GM12801 (cell line): ENCODE results near the gene CTCFL.

Experiments used
- TF ChIP-seq, protein P1 (sequence below): IDR thresholded peaks from one replicate; pipeline ENCODE4 v1.5.1; 2011; ENCODE audit warnings: control low read depth; ENCODE audit not compliant: insufficient read length; ENCODE audit errors: extremely low read depth

Gene CTCFL

DNA sequence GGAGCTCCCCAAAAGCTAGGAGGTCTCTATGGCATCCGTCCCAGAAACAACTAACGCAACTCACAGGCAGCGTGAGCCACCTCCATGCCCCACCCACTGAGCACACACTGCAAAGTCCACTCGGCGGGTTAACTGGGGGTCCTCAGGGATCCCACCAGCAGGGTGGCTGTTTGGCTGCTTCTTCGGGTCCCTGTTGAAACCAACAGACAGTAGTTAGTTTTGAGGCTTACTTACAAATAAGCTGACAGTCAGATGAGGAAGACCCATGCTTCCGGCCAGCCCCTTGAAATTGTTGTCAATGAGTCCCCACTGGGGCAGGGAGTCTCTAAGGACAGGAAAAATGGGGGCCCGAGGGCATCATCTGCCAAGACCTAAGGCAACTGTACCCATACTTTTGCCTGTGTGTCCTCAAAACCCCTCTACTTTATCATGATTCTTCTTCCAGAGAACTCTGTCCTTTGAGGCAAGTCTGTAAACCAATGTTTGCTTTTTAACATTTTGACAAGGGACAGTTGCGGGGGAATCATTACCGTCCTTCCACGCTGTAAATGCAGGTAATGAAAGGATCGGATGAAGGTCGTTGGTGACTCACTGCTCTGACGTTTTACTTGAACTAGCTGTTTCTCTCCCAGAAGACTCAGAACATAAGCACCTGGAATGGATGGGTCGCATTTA is 33.8 kb upstream of the CTCFL start:
- TF ChIP-seq, protein P1, sequence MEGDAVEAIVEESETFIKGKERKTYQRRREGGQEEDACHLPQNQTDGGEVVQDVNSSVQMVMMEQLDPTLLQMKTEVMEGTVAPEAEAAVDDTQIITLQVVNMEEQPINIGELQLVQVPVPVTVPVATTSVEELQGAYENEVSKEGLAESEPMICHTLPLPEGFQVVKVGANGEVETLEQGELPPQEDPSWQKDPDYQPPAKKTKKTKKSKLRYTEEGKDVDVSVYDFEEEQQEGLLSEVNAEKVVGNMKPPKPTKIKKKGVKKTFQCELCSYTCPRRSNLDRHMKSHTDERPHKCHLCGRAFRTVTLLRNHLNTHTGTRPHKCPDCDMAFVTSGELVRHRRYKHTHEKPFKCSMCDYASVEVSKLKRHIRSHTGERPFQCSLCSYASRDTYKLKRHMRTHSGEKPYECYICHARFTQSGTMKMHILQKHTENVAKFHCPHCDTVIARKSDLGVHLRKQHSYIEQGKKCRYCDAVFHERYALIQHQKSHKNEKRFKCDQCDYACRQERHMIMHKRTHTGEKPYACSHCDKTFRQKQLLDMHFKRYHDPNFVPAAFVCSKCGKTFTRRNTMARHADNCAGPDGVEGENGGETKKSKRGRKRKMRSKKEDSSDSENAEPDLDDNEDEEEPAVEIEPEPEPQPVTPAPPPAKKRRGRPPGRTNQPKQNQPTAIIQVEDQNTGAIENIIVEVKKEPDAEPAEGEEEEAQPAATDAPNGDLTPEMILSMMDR: no peak

DNA sequence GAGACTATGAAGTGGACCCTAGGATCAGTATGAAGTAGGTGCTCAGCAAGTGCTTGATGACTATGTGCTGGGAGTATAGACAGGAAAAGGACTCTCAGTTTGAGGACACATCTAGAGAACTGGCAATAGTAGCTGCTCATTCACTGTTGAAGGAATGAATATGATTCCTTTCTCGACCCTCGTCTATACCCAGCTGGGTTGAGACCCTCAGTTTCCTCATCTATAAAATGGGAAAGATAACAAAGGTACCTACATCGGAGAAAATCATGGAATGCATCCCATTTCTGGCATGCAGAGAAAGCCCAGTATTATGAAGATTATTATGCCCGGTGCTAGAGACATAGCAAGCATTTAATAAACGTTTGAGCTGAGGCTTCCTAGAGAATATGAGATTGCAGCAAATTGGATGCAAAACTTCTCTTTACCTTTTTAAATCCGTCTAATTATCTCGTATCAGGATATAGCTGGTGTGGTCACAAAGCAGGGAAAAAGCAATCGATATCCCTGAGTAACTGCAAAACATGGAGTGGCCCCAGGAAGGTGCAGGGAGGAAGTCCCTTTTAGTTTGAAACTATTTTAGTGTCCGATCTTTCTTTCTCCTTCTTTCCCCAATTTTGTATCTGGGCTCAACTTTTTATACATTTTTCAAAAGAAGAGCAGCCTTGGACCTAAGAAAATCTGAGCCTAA is 33.1 kb upstream of the CTCFL start:
- TF ChIP-seq, protein P1: no peak

DNA sequence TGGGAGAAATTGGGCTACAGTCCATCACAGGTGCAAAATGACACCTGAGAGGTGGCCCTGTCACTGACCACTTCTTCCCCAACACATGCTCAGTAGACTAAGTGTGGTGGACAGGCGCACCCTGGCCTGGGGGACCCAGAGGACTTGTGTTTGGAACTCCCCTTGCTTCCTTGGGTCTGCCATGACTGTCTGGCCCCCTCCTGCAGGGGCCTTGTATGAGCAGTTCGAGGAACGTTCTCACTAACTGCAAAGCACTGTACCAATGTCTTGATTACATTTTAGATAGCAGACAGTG is 32.0 kb upstream of the CTCFL start:
- TF ChIP-seq, protein P1: no peak

DNA sequence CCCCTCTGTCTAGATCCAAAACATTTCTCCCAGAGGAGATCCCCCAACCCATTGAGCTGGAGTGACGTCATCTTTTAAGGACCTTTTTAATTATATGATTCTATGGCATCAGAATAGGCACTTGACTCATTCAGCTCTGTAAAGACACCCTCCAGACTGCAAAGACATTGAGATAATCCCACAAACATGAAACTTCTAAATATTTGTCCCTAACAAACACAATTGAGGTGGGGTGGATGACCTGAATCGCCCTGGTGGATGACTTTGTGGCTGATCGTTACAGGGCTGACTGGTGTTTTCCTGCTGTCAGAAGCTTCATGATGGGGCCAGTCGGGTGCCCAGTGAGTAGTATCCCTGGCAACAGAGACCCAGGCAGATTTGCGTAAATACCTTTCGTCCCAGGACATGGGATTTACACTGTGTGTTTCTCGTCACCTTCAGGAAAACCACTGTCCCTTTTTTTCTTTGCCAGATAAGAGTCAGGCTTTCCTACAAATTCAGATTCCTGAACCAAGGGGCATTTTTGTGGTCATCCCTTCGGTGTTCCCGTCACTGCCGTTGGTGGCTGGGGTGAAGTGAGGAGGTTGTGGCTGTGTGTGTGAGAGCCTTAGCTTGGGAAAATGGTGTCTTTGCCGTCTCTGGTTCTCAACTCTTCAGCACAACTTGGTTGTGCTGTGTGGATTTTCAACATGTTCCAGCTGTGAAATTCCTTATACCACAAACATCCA is 30.7 kb upstream of the CTCFL start:
- TF ChIP-seq, protein P1: no peak

DNA sequence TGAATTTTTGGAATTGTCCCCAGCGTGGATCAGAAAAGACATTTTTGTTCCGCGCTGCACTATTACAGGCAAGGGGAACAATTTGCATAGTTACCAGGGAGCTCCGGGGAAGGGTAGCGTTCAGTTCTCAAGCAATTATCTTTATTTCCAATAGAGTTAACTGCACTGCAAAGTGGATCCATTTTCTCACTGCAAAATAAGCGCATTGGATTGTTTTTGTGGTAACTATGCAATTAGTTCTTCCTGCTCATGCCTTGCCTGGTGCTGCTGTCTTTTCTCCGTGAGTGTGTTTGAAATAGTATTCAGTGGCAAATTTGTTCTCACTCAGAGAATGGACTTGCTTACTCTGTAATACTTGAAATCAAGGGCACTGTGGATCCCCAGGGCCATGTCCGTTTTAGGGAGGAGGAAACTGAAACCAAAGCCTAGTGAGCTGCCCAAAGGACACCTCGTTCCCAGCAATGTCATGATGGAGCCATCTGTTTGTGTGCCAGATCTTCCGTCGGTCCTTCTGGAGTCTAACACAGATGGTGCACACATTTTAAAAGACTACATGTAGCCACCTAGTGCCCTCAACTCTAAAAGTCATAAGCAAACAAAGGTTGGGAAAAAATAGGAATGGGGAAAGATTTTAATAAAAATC is 28.6 kb upstream of the CTCFL start:
- TF ChIP-seq, protein P1: no peak

DNA sequence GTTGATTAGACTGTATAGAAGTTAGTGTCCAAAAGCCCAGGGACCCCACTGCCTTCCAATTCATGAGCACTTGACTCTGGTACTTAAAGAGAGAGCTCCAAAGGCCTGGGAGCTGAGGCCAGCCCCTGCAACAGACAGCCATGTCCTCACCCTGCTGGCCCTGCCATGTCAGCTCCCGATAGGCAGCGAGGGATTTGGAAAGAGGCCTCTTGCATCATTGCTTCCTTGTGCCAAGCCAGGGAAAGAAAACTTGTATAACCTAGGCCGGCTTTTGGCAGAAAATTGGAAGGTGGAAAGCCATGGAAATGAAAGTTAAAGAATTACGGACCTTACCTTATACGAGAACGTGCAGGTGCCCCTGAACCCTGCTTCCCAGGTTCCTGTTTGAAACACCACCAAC is 27.5 kb upstream of the CTCFL start:
- TF ChIP-seq, protein P1: no peak

DNA sequence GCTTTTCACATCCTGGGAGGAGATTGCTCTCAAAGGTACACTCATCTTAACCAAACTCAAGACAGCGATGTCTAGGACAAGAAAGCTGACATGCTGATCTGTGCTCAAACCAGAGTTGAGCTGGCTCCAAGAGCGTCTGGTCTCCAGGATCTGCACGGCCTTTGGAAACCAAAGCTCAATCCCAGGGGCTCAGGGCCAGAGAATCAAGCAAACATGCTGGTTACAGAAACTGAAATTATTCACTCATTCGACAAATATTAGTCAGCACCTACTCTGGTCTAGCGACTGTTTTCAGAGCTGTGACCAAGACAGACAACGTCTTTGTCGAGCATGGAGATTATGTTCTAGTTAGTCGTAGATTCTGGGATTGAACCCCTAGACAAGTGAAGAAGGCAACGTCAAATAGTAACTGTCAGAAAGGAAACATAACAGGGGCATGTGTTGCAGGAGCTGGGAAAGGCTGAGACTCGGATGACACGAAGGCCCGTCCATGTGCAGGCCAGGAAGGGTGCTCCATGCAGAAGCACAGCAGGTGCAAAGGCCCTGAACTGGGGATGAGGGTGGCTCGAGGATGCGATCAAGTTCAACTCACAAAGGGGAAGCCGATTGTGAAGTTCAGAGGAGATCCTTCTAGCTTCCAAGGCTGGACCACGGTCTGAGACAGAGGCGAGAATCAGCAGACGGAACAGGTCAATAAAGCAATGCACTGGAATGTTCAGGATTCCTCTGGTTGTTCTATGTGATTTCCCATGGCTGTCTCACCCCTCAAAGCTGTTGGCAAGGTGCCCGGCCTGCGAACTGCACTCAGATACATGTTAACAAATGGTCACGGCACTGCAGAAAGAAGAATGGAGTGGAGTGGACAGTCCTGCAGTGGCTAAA is 23.5 kb upstream of the CTCFL start:
- TF ChIP-seq, protein P1: no peak
